HUES48 (cell line): ENCODE measurements around the gene CDK10.

ENCODE experiments used
- H3K27ac ChIP-seq: one replicate; pipeline ENCODE4 v1.7.0; 2013; ENCODE audit warnings: low read depth, low read length, inconsistent platforms
- H3K27me3 ChIP-seq: 2 replicates; pipeline ENCODE4 v1.6.1; 2013; ENCODE audit warnings: mild to moderate bottlenecking, low read length; ENCODE audit not compliant: control insufficient read depth, insufficient read depth
- H3K36me3 ChIP-seq: 2 replicates; pipeline ENCODE4 v1.6.1; 2013; ENCODE audit warnings: low read length; ENCODE audit not compliant: control insufficient read depth, insufficient read depth
- H3K4me1 ChIP-seq: 2 replicates; pipeline ENCODE4 v1.6.1; 2013; ENCODE audit warnings: mild to moderate bottlenecking, low read length; ENCODE audit not compliant: control insufficient read depth, insufficient read depth
- H3K4me3 ChIP-seq: 2 replicates; pipeline ENCODE4 v1.5.1; 2013; ENCODE audit warnings: mild to moderate bottlenecking, low read depth, low read length
- H3K9ac ChIP-seq: 2 replicates; pipeline ENCODE4 v1.6.1; 2013; ENCODE audit warnings: mild to moderate bottlenecking, low read depth, low read length, moderate library complexity
- H3K9me3 ChIP-seq: 2 replicates; pipeline ENCODE4 v1.6.1; 2013; ENCODE audit warnings: low read length; ENCODE audit not compliant: control insufficient read depth, insufficient read depth

CDK10 gene

DNA sequence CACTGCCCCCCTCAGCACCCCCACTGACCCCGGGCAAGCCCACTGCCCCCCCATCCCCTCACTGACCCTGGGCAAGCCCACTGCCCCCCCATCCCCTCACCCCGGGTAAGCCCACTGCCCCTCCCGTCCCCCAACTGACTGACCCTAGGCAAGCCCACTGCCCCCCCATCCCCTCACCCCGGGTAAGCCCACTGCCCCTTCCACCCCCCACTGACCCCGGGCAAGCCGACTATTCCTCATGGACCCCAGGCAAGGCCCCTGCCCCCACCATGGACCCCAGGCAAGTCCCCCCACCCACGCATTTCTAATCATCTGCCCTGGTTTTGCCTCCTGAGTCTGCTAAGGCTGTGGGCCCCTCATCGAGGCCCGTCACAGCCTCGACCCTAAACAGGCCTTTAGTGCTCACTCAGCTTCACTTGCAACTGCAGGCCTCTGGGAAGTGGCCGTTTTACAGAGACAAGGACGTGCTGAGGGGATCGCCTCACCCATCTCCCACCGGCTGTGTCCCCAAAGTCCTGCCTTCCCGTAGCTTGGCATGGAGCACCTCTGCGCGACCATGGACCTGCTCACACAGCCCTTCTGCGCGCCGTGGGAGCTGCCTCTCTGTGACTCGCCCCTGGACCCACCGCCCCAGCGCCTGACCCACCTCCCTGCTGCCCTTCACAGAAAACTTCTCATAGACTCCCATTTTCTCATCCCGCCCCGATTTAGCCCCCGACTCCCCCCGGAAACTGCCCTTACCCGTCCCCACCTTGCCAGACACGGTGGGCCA, 30.6 kb downstream of the CDK10 start:
- no peak overlapping the region for H3K9ac ChIP-seq
- no peaks in the 10 kb centered on the region; the same call in 1 of the 2 replicates for H3K4me1 ChIP-seq
- H3K27ac ChIP-seq = no peak overlapping the region
- H3K9me3 ChIP-seq = no peaks in the 10 kb centered on the region
- peaks cover 33% of the 10 kb centered on the region for H3K27me3 ChIP-seq
- peaks cover 18% of the 10 kb centered on the region; the same call in 1 of the 2 replicates for H3K36me3 ChIP-seq
- H3K4me3 ChIP-seq = no peak overlapping the region

DNA sequence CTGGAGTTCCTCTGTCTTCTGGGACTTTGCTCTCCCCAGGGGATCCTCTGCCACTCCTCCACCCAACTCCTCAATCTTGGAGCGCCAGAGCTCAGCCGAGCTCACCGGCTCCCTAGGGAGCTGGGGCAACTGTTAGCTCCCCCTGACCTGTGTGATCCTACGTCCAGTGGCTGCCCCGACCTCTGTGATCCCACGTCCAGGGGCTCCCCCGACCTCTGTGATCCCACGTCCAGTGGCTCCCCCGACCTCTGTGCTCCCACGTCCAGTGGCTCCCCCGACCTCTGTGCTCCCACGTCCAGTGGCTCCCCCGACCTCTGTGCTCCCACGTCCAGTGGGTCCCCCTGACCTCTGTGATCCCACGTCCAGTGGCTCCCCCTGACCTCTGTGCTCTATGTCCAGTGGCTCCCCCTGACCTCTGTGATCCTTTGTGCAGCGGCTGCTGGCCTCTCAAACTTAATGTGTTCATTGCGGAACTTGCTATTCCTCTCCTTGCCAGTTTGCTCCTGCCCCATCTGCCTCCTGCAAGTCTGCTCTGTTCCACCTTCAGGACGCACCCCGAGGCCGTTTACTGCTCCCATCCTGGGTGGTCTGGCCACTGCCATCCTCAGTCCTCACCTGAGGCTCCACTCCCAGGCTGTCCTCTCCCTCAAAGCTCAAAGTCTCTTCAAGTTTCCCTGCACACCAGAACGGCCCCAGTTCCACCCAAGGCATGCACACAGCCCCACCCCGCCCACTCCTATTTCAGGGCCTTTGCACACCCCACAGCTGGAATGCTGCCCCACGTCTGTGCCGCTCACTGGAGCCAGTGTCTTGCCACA, 31.4 kb downstream of the CDK10 start:
- Histone ChIP-seq H3K36me3 (peaks cover 18% of the 10 kb centered on the region; the same call in 1 of the 2 replicates), H3K9ac (no peak overlapping the region), H3K4me1 (peaks cover 4% of the 10 kb centered on the region; the same call in 1 of the 2 replicates), H3K27ac (no peak overlapping the region), H3K27me3 (peaks cover 41% of the 10 kb centered on the region), H3K9me3 (no peaks in the 10 kb centered on the region), H3K4me3 (no peak overlapping the region)

DNA sequence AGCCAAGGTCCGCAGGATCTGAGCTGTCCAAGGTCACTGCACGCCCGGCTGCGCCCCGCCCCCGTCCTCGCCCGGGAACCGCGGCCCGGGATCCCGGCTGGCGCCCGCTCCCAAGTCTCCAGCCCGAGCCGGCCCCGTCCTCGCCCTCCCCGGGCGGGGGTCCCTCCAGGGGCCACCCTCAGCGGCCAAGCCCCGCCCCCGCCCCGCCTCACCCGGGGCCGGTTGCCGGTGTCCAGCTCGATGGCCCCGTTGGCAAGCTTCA, 34.0 kb downstream of the CDK10 start:
- H3K36me3 ChIP-seq = peaks cover 20% of the 10 kb centered on the region; the same call in 1 of the 2 replicates
- peak overlapping the region; percentile 88 for H3K27ac ChIP-seq
- peaks cover 56% of the 10 kb centered on the region for H3K27me3 ChIP-seq
- peaks cover 4% of the 10 kb centered on the region; the same call in 1 of the 2 replicates for H3K4me1 ChIP-seq
- peak overlapping the region; percentile 65; the same call in 1 of the 2 replicates for H3K9ac ChIP-seq
- no peaks in the 10 kb centered on the region for H3K9me3 ChIP-seq
- peak overlapping the region; percentile 75 for H3K4me3 ChIP-seq

DNA sequence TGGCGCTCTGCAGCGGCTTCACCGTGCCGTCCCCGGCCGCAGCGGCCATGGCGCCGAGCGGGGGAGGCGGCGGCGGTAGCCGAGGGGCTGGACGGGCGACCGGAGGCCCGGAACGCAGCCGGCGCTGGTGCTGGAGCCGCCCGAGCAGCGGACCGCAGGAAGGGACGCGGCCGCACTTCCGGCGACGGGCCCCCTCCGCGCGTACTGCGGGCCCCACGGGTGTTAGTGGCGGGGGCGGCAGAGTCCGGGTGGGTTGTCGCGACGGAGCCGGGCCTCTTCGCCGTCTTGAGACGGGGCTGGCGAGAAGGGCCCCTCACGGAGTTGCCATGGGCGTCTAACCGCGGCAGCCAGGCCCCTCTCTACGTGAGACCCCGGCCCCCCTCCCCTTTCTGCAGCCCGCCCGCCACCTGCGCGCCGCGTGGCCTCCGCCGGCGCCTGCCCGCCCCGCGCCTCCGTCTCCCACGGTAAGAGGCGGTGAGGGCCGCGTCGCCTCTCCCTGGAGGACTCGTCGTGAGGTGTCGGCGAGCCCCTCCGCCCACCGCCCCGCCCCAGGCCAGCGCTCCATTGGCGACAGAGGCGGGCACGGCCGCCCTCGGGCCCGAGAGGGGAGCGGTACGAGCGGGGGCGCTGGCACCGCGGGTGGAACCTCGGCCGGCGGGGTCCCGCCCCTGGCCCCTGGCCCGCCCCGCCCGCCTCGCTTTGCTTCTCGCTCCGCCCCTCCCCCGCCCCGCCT, 34.5 kb downstream of the CDK10 start, which contains the start of the genes VPS9D1 and ZNF276:
VPS9D1 (minus strand) TSS at position 86 of the 733 bp plus-strand sequence; CDS start at position 49, 37 bp downstream.
ZNF276 (plus strand) TSS at position 725 of the 733 bp plus-strand sequence. CDS start 104 bp downstream, outside the sequence.
- Histone ChIP-seq H3K27ac (peak within 1 kb of the TSS; percentile 88), H3K27me3 (peaks cover 56% of the 10 kb centered on the region), H3K9me3 (no peaks in the 10 kb centered on the region), H3K4me3 (peak within 1 kb of the TSS; percentile 75), H3K4me1 (peaks cover 4% of the 10 kb centered on the region; the same call in 1 of the 2 replicates), H3K9ac (peak within 1 kb of the TSS; percentile 65), H3K36me3 (peaks cover 18% of the 10 kb centered on the region; the same call in 1 of the 2 replicates)

DNA sequence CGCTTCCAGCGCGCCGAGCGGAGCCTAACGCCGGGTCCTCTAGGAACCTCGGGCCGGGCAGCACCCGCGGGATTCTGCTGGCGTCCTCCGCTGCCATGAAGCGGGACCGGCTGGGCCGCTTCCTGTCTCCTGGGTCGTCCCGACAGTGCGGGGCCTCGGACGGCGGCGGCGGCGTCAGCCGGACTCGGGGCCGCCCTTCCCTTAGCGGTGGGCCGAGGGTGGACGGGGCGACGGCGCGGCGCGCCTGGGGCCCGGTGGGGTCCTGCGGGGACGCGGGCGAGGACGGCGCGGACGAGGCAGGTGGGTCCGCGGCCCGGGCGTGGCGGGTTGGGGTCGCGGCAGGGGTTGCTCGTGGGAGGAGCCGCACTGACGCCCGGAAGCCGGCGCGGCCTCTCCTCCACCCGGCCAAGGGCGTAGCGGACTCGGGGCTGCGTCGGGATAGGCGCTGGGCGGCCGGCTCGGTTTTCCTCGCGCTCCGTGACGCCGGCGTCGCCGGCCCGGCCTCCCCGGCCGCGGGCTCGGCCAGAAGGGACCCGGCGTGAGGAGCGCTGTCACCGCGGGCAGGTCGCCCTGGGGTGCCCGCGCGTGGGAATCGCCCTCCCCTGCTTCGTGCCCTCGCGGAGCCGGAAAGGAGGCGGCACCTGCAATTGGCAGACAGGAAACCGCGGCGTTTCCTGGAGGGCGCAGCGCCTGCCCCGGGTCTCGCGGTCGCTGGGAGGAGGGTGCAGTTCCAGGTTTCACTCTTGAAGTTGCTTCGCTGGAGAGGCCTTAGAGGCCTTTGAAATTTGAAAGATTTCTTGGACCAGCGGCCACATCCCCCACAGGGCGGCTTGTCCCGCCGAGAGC, 35.3 kb downstream of the CDK10 start:
- no peaks in the 10 kb centered on the region for H3K9me3 ChIP-seq
- peak overlapping the region; percentile 44; the same call in 1 of the 2 replicates for H3K9ac ChIP-seq
- peak overlapping the region; percentile 75 for H3K4me3 ChIP-seq
- H3K36me3 ChIP-seq = peaks cover 13% of the 10 kb centered on the region; the same call in 1 of the 2 replicates
- peaks cover 4% of the 10 kb centered on the region; the same call in 1 of the 2 replicates for H3K4me1 ChIP-seq
- H3K27me3 ChIP-seq = peaks cover 54% of the 10 kb centered on the region
- peak overlapping the region; percentile 88 for H3K27ac ChIP-seq

DNA sequence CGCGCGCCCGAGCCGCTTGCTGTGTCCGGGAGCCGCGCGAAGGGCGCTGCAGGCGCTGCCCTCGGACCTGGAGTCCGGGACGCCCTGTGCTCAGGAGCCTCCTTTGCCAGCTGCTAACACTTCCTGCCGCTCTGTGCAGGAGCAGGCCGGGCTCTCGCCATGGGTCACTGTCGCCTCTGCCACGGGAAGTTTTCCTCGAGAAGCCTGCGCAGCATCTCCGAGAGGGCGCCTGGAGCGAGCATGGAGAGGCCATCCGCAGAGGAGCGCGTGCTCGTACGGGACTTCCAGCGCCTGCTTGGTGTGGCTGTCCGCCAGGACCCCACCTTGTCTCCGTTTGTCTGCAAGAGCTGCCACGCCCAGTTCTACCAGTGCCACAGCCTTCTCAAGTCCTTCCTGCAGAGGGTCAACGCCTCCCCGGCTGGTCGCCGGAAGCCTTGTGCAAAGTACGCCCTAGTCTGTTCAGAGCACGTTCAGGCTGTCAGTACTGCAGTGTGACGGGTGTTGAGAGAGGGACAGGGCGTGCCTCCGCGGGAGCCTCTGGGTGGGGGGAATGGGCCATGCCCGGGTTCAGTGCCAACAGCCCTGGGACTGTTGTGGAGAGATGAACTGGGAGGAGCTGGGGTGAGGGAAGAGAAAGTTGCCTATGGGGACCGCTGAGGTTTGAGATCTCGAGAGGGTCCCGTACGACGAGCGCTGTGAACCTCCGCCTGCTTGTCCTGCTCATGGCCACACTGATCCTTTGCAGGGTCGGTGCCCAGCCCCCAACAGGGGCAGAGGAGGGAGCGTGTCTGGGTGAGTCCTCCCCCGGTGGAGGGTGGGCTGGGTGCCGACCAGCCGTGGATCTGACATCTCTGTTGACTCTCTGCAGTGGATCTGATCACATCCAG, 36.1 kb downstream of the CDK10 start:
- Histone ChIP-seq H3K27me3 (peaks cover 48% of the 10 kb centered on the region), H3K27ac (no peak overlapping the region), H3K9me3 (no peaks in the 10 kb centered on the region), H3K4me1 (peaks cover 4% of the 10 kb centered on the region; the same call in 1 of the 2 replicates), H3K36me3 (peaks cover 13% of the 10 kb centered on the region; the same call in 1 of the 2 replicates), H3K4me3 (peak overlapping the region; percentile 75), H3K9ac (no peak overlapping the region)

DNA sequence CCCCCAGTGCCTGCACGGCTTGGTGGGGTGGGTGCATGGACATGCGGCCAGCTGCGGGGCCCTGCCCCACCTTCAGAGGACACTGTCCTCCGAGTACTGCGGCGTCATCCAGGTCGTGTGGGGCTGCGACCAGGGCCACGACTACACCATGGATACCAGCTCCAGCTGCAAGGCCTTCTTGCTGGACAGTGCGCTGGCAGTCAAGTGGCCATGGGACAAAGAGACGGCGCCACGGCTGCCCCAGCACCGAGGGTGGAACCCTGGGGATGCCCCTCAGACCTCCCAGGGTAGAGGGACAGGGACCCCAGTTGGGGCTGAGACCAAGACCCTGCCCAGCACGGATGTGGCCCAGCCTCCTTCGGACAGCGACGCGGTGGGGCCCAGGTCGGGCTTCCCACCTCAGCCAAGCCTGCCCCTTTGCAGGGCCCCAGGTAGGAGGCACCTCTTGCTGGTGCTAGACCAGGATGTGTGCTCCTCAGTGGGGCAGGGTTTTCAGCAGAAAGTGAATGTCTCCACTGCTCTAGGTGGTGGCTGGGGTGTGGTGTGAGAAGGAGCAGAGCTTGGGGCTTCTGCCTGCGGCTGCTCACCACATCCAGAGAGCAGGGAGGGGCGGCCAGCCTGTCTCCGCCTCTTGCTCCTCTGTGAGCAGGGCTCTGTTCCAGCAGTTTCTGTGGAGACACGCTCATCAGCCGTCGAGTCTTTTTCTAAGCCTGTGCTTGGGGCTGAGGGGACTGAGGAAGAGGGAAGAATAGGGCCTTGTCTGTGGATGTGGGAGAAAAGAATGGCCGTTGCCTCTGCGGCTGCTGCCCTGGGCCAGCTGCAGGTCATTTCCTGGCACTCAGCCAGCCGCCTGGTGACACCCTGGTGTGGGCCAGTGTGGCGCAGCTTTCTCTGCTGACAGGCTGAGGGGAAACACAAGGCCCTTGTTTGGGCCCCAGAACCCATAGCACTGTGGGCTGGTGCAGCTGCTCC, 37.1 kb downstream of the CDK10 start:
- H3K27me3 ChIP-seq = peaks cover 40% of the 10 kb centered on the region
- H3K9me3 ChIP-seq = no peaks in the 10 kb centered on the region
- no peak overlapping the region for H3K9ac ChIP-seq
- H3K4me1 ChIP-seq = peaks cover 4% of the 10 kb centered on the region; the same call in 1 of the 2 replicates
- peaks cover 13% of the 10 kb centered on the region; the same call in 1 of the 2 replicates for H3K36me3 ChIP-seq
- H3K4me3 ChIP-seq = no peak overlapping the region
- H3K27ac ChIP-seq = no peak overlapping the region

DNA sequence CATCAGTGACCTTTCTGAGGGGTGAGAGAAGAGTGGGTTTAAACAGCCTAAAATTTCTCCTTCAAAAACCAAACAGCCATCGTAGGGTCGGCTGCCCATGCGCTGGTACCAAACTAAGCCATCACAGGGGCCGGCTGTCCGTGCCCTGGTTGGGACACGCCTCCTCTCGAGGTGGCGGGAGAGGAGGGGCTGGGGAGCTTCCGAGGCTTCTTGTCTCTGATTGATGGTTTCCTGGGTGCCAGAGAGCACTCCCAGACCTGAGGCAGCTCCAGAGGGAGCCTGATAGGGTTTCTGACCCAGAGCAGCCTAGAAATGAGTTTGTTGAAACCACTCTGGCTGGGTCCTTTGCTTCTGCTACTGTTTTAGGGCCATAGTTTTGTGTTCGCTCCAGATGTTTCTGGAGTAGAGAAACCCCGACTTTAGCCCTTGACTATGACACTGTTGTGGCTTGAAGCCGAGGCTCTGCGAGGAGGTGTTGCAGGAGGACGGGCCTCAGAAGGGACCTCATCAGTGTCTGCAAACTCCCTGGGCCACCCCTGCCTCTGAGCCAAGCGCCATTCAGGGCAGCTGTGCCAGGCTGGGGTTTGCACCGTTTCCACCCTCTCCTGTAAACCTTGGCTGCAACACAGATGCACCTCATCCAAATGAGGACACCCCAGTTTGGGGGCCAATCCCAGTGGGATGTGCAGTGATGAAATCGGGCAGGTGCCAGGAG, 41.1 kb downstream of the CDK10 start:
- Histone ChIP-seq H3K27ac (no peak overlapping the region), H3K27me3 (peaks cover 21% of the 10 kb centered on the region), H3K4me3 (no peak overlapping the region), H3K9me3 (no peaks in the 10 kb centered on the region), H3K9ac (no peak overlapping the region), H3K36me3 (peaks cover 21% of the 10 kb centered on the region), H3K4me1 (peaks cover 5% of the 10 kb centered on the region; the same call in 1 of the 2 replicates)
